ENCODE data around the gene HMG20B. TPM values are rescaled to one million over a fixed set of nuclear protein-coding genes. Genes with fewer than 3 reads are reported as not detected.
A peak's percentile ranks its signal among the peaks of the same experiment; 100 is the strongest.

The HMG20B gene
- total RNA-seq, 2 donors from 2014 or later: 51.8 to 52.5 TPM

GRCh38 chr19:3614858-3615505 lies 42.2 kb downstream of the HMG20B start:
- TF ChIP-seq CTCF (IDR thresholded peaks at IDR 0.05): no peak
- peaks cover 0 to 22% of the 10 kb centered on the region in 2 donors for H3K4me1 ChIP-seq
- H3K4me3 ChIP-seq: no peak overlapping the region
- no peak overlapping the region for H3K27ac ChIP-seq
- H3K36me3 ChIP-seq: peaks cover 41% of the 10 kb centered on the region
- no peaks in the 10 kb centered on the region for H3K27me3 ChIP-seq
- no peaks in the 10 kb centered on the region for H3K9me3 ChIP-seq
- no peak for DNase-seq (ENCODE audit: low spot score)

- H3K4me3 ChIP-seq: no peak overlapping the region
These were observed 42.9 kb downstream of the HMG20B start for GRCh38 chr19:3615524-3616135.

GRCh38 chr19:3617463-3617862 lies 44.7 kb downstream of the HMG20B start:
- no peaks in the 10 kb centered on the region for H3K9me3 ChIP-seq
- H3K36me3 ChIP-seq: peaks cover 34% of the 10 kb centered on the region
- no peak for DNase-seq (ENCODE audit: low spot score)
- peaks cover 0 to 13% of the 10 kb centered on the region in 2 donors for H3K4me1 ChIP-seq
- no peaks in the 10 kb centered on the region for H3K27me3 ChIP-seq
- H3K27ac ChIP-seq: peak overlapping the region in 1 of 2 donors; percentile 35
- no peak for TF ChIP-seq CTCF (IDR thresholded peaks at IDR 0.05)
- peak overlapping the region in 1 of 2 donors; percentile 15 for H3K4me3 ChIP-seq

More at GRCh38 chr19:3615524-3616135, 42.9 kb downstream of the HMG20B start:
- no peak for DNase-seq (ENCODE audit: low spot score)
- Histone ChIP-seq H3K27ac (no peak overlapping the region), H3K36me3 (peaks cover 41% of the 10 kb centered on the region), H3K9me3 (no peaks in the 10 kb centered on the region), H3K4me1 (peaks cover 0 to 15% of the 10 kb centered on the region in 2 donors), H3K27me3 (no peaks in the 10 kb centered on the region)
- no peak for TF ChIP-seq CTCF (IDR thresholded peaks at IDR 0.05)

- Histone ChIP-seq H3K27ac (peak overlapping the region in 1 of 2 donors; percentile 35), H3K9me3 (no peaks in the 10 kb centered on the region), H3K36me3 (peaks cover 27% of the 10 kb centered on the region), H3K4me1 (peaks cover 0 to 13% of the 10 kb centered on the region in 2 donors), H3K27me3 (no peaks in the 10 kb centered on the region), H3K4me3 (peak overlapping the region in 1 of 2 donors; percentile 15)
- peak; percentile 69 for DNase-seq (ENCODE audit: low spot score)
- peak; percentile 90 to 98 for TF ChIP-seq CTCF (IDR thresholded peaks at IDR 0.05)
These were observed 45.5 kb downstream of the HMG20B start for GRCh38 chr19:3618144-3618810.

GRCh38 chr19:3618811-3619630 lies 46.3 kb downstream of the HMG20B start:
- Histone ChIP-seq H3K9me3 (no peaks in the 10 kb centered on the region), H3K27ac (no peak overlapping the region), H3K27me3 (no peaks in the 10 kb centered on the region), H3K4me1 (peaks cover 0 to 15% of the 10 kb centered on the region in 2 donors), H3K4me3 (no peak overlapping the region), H3K36me3 (peaks cover 28% of the 10 kb centered on the region)
- TF ChIP-seq CTCF (IDR thresholded peaks at IDR 0.05): peak; percentile 38 to 45
- DNase-seq (ENCODE audit: low spot score): no peak

Data from right atrium auricular region (tissue), 2 donors.